Measurements from ENCODE around the gene FAM81B. TPM values are rescaled to one million over a fixed set of nuclear protein-coding genes. Genes with fewer than 3 reads are reported as not detected.

FAM81B gene
- polyA plus RNA-seq, 1 donor (not counting 4 experiments of a cell fraction or from before 2014, with no cell fraction given): not detected

DNA sequence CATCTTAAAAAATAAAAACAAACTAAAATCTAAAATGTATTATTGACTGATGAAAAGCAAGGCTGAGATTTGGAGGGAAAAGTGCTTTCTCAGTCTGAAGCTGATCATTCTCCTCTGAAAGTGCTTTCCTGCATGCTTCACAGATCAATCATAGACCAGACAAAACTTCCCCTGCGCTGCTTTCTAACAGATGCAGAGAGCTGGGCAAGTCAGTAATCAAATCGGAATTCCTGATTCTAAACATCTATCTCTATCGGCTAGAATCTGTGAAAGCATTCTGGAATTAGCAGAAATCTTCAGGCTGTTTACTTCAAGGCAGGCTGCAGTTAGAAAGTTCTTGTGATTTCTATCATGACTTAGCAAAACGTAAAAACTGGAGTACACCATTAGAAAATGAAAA lies 15.6 kb upstream of the FAM81B start:
- no peaks in the 10 kb centered on the region for H3K4me1 ChIP-seq (ENCODE audit: control insufficient read depth, extremely low read depth, insufficient read depth, low read length)
- H4K20me1 ChIP-seq (ENCODE audit: control insufficient read depth, extremely low read depth, insufficient read depth, low read length): no peaks in the 10 kb centered on the region
- H3K9ac ChIP-seq (ENCODE audit: control insufficient read depth, extremely low read depth, insufficient read depth, low read length): no peak overlapping the region
- H2AFZ ChIP-seq (ENCODE audit: control insufficient read depth, low read length): no peak overlapping the region
- no peaks in the 10 kb centered on the region for H3K79me2 ChIP-seq (ENCODE audit: control insufficient read depth, insufficient read depth, low read length)
- H3K9me3 ChIP-seq (ENCODE audit: control insufficient read depth, low read depth, low read length): no peaks in the 10 kb centered on the region
- no peaks in the 10 kb centered on the region for H3K36me3 ChIP-seq (ENCODE audit: control insufficient read depth in 2 of 2, extremely low read depth in 1 of 2, insufficient read depth in 2 of 2, low read length in 2 of 2)
- no peak overlapping the region for H3K4me2 ChIP-seq (ENCODE audit: control insufficient read depth, extremely low read depth, insufficient read depth, low read depth, low read length)
- dilution Hi-C loops (cut with MboI; ENCODE audit: extremely low pct_ligation_motif_present, low sequenced_read_pairs): no loop called here
- H3K4me3 ChIP-seq (ENCODE audit: control insufficient read depth in 2 of 3, extremely low read depth in 1 of 3, insufficient read depth in 2 of 3, low read depth in 1 of 3, low read length in 3 of 3): no peak overlapping the region
- no peak overlapping the region for H3K27ac ChIP-seq (ENCODE audit: control insufficient read depth, insufficient read depth, low read length)
- TF ChIP-seq EZH2 (IDR thresholded peaks at IDR 0.05; ENCODE audit: low read length): no peak
- TF ChIP-seq, protein P1, sequence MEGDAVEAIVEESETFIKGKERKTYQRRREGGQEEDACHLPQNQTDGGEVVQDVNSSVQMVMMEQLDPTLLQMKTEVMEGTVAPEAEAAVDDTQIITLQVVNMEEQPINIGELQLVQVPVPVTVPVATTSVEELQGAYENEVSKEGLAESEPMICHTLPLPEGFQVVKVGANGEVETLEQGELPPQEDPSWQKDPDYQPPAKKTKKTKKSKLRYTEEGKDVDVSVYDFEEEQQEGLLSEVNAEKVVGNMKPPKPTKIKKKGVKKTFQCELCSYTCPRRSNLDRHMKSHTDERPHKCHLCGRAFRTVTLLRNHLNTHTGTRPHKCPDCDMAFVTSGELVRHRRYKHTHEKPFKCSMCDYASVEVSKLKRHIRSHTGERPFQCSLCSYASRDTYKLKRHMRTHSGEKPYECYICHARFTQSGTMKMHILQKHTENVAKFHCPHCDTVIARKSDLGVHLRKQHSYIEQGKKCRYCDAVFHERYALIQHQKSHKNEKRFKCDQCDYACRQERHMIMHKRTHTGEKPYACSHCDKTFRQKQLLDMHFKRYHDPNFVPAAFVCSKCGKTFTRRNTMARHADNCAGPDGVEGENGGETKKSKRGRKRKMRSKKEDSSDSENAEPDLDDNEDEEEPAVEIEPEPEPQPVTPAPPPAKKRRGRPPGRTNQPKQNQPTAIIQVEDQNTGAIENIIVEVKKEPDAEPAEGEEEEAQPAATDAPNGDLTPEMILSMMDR (optimal IDR thresholded peaks at IDR 0.05 in 1 of 3, IDR thresholded peaks at IDR 0.05 in 1 of 3, conservative IDR thresholded peaks at IDR 0.05 in 1 of 3; ENCODE audit: extremely low read depth in 1 of 3, insufficient read depth in 2 of 3, low read length in 3 of 3): no peak
- H3K9me1 ChIP-seq (ENCODE audit: control insufficient read depth, extremely low read depth, insufficient read depth, low read length): no peaks in the 10 kb centered on the region
- H3K27me3 ChIP-seq (ENCODE audit: control insufficient read depth, extremely low read depth, insufficient read depth, low read length): no peaks in the 10 kb centered on the region
- no peak for FAIRE-seq
- DNase-seq (ENCODE audit: low read depth, low spot score): no peak

DNA sequence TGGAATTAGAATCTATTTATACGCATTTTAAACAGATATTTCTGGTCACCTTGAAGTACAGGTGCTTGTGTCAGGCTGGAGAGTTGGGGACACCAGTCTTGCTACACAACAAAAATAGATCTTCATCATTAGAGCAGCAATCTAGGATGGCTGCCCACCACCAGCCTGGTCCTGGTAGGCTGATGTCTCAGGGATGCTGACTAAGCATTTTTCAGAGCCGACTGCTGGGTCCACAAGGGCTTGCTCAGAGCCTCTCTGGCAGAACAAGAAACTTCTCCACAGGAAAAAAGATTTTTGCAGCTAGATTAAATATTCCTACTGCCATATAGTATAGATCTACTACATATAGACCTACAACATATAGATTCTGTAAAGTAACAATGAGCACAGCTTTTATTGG lies 12.0 kb upstream of the FAM81B start:
- Histone ChIP-seq H3K9me1 (ENCODE audit: control insufficient read depth, extremely low read depth, insufficient read depth, low read length) (no peaks in the 10 kb centered on the region), H3K79me2 (ENCODE audit: control insufficient read depth, insufficient read depth, low read length) (no peaks in the 10 kb centered on the region), H3K9ac (ENCODE audit: control insufficient read depth, extremely low read depth, insufficient read depth, low read length) (no peak overlapping the region), H3K4me2 (ENCODE audit: control insufficient read depth, extremely low read depth, insufficient read depth, low read depth, low read length) (no peak overlapping the region), H4K20me1 (ENCODE audit: control insufficient read depth, extremely low read depth, insufficient read depth, low read length) (no peaks in the 10 kb centered on the region), H3K27me3 (ENCODE audit: control insufficient read depth, extremely low read depth, insufficient read depth, low read length) (no peaks in the 10 kb centered on the region), H3K36me3 (ENCODE audit: control insufficient read depth in 2 of 2, extremely low read depth in 1 of 2, insufficient read depth in 2 of 2, low read length in 2 of 2) (no peaks in the 10 kb centered on the region), H3K9me3 (ENCODE audit: control insufficient read depth, low read depth, low read length) (no peaks in the 10 kb centered on the region), H3K4me1 (ENCODE audit: control insufficient read depth, extremely low read depth, insufficient read depth, low read length) (no peaks in the 10 kb centered on the region), H3K4me3 (ENCODE audit: control insufficient read depth in 2 of 3, extremely low read depth in 1 of 3, insufficient read depth in 2 of 3, low read depth in 1 of 3, low read length in 3 of 3) (no peak overlapping the region), H3K27ac (ENCODE audit: control insufficient read depth, insufficient read depth, low read length) (no peak overlapping the region), H2AFZ (ENCODE audit: control insufficient read depth, low read length) (no peak overlapping the region)
- dilution Hi-C loops (cut with MboI; ENCODE audit: extremely low pct_ligation_motif_present, low sequenced_read_pairs): no loop called here
- FAIRE-seq (no peak), DNase-seq (ENCODE audit: low read depth, low spot score) (no peak)
- TF ChIP-seq, protein P1 (optimal IDR thresholded peaks at IDR 0.05 in 1 of 3, IDR thresholded peaks at IDR 0.05 in 1 of 3, conservative IDR thresholded peaks at IDR 0.05 in 1 of 3; ENCODE audit: extremely low read depth in 1 of 3, insufficient read depth in 2 of 3, low read length in 3 of 3): no peak
- no peak for TF ChIP-seq EZH2 (IDR thresholded peaks at IDR 0.05; ENCODE audit: low read length)
